Glomerular endothelial cell (primary cell): Measurements from ENCODE around the gene PABPN1. TPM values are rescaled to one million over a fixed set of nuclear protein-coding genes. Genes with fewer than 3 reads are reported as not detected.

Experiments
- DNase-seq: peaks from one replicate; pipeline ENCODE4 v3.0.0-alpha.2; 2011; ENCODE audit warnings: low read depth, low spot score; ENCODE audit errors: extremely low read depth
- total RNA-seq: library from RNA; depleted of rRNA; stranded (reverse); fragments of >200 nt; gene quantifications from 2 replicates; pipeline ENCODE4 v1.2.3, GENCODE V29; 2015

PABPN1 gene
- total RNA-seq, 1 donor from 2014 or later, result 79.2 TPM

DNA sequence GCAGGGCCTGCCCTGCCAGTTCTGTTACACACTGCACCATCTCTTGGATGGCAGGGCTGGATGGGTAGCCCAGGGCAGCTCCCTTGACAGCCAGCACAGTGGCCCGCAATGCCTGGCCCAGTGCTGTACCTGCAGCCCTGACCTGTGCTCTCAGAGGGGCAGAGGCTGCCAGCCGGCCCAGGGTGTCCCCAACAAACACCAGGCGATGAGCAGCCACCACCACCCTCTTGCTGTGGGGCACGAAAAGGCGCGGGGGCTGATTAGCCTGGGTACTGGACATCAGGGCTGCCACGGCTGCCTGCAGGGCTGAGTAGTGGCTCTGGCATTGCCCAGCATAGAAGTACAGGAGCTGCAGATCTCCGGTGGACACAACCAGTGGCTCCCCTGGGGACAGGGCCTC lies 36.0 kb downstream of the PABPN1 start:
- no peak for DNase-seq

DNA sequence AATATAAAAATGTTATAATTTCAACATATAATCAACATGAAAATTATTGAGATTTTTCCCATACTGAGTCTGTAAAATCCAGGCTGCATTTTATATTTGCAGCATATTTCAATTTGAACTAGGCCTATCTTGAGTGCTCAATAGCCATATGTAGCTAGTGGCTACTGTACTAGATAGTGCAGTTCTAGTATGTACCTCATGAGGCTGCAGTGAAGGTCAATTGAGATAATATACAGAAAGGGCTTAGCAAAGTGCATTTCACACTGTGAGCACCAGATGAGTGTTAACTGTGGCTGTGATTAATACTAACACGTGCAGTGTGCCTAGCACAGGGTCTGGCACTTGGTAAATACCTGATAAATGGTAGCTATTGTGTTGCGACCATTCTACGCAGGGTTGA lies 36.8 kb downstream of the PABPN1 start:
- DNase-seq, result no peak

DNA sequence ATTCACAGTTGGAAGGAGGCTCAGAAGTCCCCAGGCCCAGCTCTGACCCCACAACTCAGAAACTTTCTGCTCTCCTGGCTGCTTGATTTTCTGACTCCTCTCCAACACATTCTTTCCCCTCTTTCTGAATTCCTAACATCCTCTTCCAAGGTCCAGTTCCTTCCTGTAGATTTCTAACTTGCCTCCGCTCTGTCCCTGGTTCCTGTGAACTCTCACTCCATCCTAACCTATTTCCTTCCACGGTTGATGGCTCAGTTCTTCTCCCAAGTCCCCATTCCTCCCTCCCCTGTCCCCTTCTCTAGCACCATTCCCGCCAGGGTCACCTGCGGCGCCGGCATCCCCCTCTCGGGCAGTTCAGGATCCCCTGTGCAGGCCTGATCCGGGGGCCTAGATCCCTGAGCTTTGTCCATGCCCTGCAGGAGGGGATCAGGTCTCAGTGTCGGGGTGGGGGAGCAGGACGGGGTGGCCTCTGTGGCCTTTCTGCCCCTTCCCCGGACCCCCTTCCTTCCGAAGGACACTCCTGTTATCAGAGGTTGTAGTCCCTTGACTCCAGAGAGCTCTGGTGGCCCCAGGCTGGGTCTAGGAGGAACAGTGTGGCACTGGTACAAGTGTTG lies 37.4 kb downstream of the PABPN1 start:
- no peak for DNase-seq

DNA sequence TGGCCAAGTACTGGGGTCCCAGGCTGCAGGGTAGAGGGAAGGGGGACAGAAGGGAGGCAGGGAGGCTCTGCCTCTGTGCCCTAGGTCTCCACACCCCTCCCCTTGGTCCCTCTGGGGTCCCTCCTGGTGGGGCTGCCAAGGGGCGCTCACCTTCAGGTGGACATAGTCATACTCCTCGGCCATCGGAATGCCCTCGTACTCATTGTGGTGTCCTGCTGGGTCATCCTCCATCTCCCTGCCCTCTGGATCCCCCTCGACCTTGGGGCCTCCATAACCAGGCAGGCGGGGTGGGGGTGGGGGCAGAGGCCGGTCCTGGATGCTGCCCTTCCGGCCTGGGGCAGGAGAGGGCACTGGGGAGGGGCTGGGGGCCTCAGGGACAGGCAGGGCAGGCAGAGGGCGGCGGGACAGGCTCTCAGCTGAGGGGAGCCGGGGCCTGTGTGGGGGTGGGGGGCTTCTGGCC lies 37.9 kb downstream of the PABPN1 start:
- no peak for DNase-seq

DNA sequence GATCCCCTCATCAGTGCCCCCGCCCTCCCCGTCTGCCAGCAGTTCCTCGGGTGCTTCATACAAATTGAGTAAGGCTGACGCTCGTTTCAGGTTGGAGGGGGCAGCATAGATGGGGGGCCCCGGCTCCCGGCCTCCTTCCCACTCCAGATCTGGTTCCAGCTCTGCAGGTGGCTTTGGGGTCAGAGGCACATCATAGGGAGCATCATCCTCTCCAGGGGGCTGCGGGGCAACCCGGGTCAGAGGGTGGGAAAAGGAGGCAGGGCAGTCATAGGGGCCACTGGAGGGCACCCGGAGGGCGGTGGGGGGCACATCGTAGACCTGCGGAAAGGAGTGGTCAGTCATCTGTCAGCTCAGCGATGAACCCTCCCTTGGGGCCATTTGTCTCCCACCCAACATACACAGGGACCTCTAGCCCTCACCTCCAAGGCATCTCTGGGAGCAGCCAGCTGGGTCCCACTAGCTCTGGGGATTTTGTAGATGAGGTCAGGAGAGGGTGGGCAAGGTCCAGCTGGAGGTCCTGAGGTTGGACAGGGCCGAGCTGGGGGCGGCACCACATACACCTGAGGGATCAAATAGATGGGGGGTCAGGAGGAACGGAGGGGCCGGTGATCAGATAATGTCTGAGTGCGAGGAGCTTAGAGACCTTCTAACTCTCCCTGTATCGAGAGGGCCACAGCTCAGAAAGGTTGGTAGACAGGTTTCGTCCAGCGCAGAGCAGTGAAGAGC lies 38.6 kb downstream of the PABPN1 start:
- no peak for DNase-seq

DNA sequence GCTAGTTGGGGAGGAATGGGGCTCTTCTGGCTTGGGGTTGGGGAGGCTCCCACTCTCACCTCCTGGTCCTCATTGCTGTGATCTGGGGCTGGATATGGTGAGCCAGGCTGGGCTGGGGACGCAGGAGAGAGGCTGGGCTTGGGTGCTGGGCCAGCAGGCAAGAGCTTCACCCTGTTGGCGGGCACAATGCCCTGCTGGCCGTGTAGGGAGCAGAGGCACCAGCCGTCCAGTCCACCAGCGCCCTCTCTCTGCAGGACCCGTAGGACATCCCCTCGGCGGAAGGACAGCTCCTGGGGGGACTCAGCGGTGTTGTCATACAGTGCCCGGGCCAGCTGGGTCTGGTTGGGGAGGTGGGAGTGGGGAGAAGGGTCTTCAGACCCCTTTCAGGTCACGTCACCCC lies 39.2 kb downstream of the PABPN1 start:
- DNase-seq, result no peak

DNA sequence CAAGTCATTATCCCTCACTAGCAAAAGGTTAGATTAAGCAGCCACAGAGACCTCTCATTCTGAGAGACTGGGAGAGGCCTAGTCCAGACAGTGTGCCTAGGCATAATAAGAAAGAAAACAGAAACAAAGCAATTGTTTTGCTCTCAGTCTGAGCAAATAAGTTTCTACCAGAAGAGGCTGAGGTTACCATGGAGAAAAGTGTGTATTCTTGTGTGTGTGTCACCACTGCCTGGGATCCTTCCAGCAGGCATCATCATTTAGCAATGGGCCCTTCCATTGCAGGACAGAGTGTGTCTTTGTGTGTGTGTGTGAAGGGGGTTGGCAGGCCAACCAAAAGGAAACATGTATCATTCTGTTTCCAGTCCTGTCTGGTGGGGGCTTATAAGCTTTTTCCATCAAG lies 40.1 kb downstream of the PABPN1 start:
- DNase-seq, result no peak

DNA sequence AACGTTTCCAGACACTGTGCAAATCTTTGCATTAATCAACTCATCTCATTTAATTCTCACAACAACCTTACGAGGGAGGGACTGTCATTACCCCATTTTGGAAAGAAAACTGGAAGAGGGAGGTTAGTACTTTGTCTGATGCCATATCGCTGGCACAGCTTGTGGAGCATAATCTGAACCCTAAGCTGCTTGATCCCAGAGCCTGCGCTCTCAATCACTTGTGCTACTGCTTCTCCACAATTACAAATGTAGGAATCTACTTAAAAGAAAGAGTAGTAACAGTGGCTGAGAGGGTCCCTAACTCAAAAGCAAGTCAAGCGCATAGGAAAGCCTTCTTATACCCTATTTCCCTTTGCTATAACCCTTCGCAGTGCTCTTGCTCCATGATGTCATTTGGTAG lies 40.5 kb downstream of the PABPN1 start:
- DNase-seq, result no peak

DNA sequence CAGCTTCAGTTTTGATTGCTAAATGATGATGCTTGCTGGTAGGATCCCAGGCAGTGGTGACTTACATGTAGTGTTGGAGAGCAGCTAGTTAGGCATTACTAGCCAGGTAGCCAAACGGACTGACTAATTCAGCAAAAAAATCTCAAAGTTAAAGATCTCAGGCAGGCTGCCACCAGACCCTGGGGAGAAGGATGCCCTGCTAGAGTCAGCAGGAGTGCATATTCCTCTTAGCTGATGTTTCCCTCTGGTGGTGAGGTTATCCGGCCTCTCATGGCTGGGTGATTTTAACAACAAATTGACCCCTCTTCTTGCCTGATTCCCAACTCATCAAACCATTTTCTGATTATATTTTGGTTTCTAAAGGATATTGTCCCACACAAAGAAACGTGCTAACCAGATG lies 40.9 kb downstream of the PABPN1 start:
- DNase-seq, result no peak

DNA sequence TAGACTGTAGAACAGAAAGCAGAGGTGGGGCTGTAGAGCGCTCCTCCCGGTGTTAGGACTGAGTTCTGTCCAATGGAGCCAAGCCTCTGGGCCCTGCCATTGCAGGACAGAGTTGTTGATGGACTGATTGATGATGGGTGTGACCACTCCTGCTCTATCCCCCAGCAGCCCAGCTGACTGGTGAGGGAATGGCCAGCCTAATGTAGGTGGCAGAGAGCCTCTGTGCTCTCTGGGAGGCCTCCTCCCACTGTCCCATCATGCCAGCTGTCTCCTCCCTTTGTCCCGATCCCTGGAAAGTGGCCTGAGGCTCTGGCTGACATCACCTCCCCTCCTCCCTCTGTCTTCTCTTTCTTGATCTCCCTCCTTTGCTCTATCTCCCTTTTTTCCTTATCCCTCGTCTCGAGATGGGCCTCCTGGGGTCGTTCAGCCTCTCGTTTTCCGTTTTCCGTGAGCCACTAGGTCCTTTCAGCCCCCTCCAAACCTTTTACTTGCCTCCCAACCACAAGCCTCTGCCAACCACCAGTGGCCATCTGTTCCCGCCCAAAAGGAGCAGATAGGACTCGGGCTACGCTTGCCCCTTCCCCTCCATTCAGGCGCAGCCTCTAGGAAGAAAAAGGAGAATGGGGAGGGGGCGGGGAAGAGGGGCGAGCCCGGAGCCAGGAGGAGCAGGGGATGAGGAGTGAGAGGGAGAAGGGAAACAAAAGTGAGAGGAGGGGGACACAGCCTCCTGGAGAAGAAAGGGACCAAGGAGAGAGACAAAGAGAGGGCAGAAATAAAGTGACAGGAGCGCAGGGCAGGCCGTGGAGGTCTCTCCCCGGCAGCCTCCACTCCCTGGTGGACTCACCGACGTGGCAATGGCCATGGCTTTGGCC lies 43.1 kb downstream of the PABPN1 start:
- no peak for DNase-seq

DNA sequence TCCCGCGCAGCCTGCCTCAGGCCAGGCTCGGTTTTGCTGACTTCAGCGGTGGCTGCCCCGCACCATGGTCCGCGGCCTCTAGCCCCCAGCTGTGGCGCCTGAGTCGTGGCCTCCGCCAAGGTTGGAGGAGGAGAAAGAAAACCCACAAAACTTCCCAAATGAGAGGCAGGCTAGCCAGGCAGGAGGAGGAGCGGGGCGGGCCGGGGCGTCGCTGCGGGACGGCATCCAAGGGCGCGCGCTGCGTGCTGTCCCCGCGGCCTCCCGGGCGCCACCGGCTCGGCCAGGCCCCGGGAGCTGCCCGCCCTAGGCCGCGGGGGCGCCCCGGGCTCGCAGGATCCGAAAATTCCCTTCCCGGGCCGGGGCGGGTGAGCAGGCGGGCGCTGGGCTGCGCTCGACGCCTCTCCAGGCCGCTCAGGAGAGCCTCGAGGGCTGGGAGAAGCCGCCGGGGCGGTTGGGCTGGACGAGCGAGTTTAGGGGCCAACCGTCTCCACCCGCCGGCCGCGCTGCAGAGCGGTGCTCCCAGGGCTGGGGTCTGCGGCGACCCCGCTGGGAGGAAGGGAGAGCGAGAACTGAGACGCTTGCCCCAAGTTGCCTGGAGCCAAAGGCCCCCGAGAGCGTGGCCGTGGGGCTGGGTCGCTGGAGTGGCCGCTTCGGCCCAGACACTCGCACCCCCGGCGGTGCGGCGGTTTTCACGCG lies 43.9 kb downstream of the PABPN1 start, which contains the start of gene EFS:
Gene EFS, minus strand, starts transcription at position 137 of the 696 bp plus-strand sequence. CDS start 147 bp downstream, outside the sequence.
- DNase-seq, result no peak

DNA sequence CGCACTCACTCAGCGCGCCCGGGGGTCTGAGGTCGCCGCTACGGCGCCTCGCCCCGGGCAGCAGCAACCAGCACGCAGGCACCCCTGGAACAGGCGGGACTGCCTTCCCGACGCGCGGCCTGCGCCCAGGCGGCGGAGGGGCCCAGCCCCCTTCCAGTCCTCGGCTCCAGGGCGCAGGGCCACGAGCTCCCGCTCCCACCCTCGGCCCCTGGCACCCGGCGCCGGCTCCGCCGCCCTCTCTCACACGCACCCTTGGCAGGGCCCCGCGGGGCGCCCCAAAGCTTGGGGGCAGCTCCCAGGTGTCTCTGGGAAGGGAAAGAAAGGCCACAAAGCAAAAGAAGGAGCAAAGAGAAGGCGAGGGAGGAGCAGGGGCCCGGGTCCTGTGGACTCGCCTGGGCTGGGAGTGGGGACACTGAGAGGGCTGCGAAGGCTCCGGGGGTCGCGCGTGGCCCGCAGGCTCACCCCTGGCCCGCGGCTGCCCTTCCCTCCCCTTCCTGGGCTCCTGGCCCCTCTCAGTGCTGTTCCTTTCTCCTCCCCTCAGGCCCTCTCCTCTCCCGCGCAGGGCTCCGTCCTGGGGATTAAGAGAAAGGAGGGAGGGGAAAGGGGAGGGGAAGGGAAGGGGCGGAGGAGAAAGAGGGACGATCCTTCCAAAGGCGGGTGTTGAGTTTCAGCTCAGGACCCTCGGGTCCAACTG lies 44.6 kb downstream of the PABPN1 start:
- no peak for DNase-seq

DNA sequence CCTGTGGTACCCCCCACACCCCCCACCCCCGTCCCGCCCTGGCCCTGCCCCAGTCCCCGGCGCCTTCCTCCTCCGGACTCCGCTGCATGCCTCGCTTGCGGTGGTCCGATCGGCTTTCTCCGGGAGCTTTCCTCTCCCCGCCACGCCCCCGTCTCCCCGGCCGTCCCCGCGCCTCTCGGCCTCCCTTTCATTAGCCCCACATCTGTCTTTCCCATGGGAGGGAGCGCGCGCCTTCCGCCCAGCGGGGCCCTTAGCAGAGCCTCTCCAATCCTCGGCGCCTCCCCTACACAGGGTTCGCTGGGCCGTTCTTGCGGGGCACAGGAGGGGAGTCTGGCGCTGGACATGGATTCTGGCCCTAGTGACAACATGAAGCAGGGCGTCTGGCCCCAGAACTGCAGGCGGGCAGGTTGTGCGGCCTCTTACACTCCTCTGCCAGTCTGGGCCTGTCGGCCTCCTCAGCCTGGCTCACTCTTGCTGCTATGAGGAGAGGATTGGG lies 45.2 kb downstream of the PABPN1 start:
- DNase-seq, result no peak

DNA sequence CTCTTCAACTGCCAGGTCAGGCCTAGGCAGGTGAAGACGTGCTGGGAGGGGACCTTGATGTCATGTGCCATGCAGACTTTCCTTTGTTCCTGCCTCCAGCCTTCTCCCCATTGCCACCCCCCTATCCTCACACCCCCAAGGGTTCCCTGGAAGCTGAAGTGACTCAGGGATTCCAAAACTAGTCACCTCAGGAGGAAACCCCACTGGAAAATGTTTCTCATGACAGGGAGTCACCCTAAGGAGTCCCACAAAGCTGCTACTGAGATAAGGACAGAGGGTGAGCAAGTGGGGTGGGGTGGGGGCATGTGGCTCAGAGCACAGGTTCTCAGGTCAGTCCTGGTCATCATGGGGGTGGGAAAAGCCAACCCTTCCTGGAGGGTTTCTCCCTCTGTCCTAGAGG lies 49.0 kb downstream of the PABPN1 start:
- DNase-seq, result no peak

DNA sequence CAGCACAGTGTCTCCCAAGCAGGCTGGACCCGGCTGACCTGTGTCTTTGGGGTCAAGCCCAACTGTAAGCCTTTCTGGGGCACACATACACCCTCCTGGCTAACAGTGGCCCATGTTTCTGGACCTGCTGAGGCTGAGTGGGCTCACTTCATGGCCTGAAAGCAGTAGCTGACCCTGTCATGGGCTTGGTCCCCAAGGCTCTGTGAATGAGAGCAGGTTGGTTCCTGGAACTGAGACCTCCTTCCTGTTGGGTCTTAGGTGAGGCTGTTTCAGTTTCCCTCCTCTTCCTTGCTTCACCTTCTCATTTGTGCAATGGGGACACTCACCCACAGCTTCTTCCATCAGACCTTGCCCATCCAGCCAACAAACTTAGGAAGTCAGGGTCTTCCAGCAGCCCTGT lies 50.6 kb downstream of the PABPN1 start:
- no peak for DNase-seq

DNA sequence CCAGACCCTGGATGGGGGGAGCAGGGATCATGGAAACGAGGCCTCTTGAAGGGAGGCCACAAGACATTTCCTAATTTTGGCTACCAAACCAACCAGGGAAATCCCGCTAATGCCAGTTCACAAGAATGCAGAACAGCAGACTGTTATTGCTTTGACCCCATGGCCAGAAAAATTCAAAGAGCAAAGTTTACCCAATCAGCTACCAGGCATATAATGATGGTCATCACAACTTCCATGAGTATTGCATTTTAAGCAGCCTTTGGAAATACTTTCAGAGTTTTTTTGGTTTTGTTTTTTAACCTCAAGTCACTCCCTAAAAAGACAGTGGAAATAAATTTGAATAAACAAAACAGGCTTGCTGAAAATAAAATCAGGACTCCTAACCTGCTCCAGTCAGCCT lies 51.3 kb downstream of the PABPN1 start, which contains the start of gene IL25:
Gene IL25, plus strand, starts transcription at position 301 of the 400 bp plus-strand sequence.
- no peak for DNase-seq

DNA sequence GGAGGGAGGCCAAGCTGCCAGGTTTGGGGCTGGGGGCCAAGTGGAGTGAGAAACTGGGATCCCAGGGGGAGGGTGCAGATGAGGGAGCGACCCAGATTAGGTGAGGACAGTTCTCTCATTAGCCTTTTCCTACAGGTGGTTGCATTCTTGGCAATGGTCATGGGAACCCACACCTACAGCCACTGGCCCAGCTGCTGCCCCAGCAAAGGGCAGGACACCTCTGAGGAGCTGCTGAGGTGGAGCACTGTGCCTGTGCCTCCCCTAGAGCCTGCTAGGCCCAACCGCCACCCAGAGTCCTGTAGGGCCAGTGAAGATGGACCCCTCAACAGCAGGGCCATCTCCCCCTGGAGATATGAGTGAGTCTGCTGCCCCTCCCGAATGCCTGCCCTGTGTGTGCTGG lies 51.8 kb downstream of the PABPN1 start:
- DNase-seq, result no peak
